Neutrophil (primary cell): ENCODE results near the gene ATP9A.

ENCODE experiments used
- H3K27ac ChIP-seq: fragments of 200-600 bp; sonication (generic); 2 replicates; pipeline ENCODE4 v1.5.1; 2016; ENCODE audit warnings: mild to moderate bottlenecking, moderate library complexity
- H3K27me3 ChIP-seq: fragments of 200-600 bp; sonication (generic); 2 replicates; pipeline ENCODE4 v1.6.0; 2016; ENCODE audit warnings: mild to moderate bottlenecking
- H3K36me3 ChIP-seq: fragments of 200-600 bp; sonication (generic); 2 replicates; pipeline ENCODE4 v1.5.1; 2017
- H3K4me1 ChIP-seq, 2 experiments: fragments of 200-600 bp in 1 of 2; sonication (generic) in 1 of 2; 1 replicate in 1 of 2; 2 replicates in 1 of 2; pipeline versions ENCODE4 v1.5.1 to v1.6.1; 2013 to 2016; ENCODE audit warnings: low read depth in 1 of 2, low read length in 1 of 2, mild to moderate bottlenecking in 1 of 2, moderate library complexity in 1 of 2; ENCODE audit not compliant: control insufficient read depth in 1 of 2, insufficient read depth in 1 of 2
- H3K4me3 ChIP-seq, 2 experiments: fragments of 200-600 bp in 1 of 2; sonication (generic) in 1 of 2; 1 replicate in 1 of 2; 2 replicates in 1 of 2; pipeline ENCODE4 v1.5.1; 2013 to 2016; ENCODE audit warnings: low read depth in 1 of 2, low read length in 1 of 2, mild to moderate bottlenecking in 1 of 2, moderate library complexity in 1 of 2
- H3K9me3 ChIP-seq: fragments of 200-600 bp; sonication (generic); 2 replicates; pipeline ENCODE4 v1.5.1; 2016
- TF ChIP-seq, protein P1 (sequence below): fragments of 200-600 bp; sonication (generic); IDR thresholded peaks from 2 replicates; pipeline ENCODE4 v1.5.1; 2016; ENCODE audit warnings: antibody characterized with exemption

The ATP9A gene

DNA sequence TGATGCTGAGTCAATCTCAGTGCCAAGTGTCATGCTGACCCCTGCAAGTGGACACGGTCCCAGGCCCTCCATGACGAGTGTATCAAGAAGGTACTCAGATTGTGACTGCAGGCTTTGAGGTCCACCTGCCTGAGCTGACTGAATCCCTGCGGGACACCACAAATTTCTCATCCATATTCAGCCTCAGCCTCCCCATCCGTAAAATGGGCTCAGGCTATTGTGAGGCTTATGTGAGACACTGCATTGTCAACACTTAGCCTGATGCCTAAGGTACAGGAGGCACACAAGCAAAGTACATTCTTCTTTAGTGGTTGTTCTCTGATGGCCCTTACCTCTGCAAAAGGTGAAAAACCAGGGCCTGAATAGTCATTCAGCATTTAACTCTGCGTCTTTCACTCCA is 155.3 kb downstream of the ATP9A start:
- no peaks in the 10 kb centered on the region for H3K27me3 ChIP-seq
- H3K4me3 ChIP-seq = no peak overlapping the region
- no peaks in the 10 kb centered on the region for H3K4me1 ChIP-seq
- H3K36me3 ChIP-seq = peaks cover 4% of the 10 kb centered on the region
- TF ChIP-seq, protein P1, sequence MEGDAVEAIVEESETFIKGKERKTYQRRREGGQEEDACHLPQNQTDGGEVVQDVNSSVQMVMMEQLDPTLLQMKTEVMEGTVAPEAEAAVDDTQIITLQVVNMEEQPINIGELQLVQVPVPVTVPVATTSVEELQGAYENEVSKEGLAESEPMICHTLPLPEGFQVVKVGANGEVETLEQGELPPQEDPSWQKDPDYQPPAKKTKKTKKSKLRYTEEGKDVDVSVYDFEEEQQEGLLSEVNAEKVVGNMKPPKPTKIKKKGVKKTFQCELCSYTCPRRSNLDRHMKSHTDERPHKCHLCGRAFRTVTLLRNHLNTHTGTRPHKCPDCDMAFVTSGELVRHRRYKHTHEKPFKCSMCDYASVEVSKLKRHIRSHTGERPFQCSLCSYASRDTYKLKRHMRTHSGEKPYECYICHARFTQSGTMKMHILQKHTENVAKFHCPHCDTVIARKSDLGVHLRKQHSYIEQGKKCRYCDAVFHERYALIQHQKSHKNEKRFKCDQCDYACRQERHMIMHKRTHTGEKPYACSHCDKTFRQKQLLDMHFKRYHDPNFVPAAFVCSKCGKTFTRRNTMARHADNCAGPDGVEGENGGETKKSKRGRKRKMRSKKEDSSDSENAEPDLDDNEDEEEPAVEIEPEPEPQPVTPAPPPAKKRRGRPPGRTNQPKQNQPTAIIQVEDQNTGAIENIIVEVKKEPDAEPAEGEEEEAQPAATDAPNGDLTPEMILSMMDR = no peak
- no peak overlapping the region for H3K27ac ChIP-seq
- H3K9me3 ChIP-seq = no peaks in the 10 kb centered on the region

DNA sequence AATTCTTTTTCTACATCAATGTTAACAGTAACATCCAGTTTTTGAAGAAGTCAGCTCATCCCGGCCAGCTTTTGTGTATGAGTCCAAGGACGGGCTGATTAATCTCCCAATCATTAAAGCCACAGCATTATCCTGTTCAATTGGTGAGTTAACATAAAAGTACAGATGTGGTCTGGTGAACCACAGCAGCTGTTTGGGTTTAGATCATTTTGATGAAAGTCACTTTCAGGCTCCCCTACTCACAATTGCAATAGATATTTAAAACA is 156.6 kb downstream of the ATP9A start:
- H3K9me3 ChIP-seq = no peaks in the 10 kb centered on the region
- H3K4me3 ChIP-seq = no peak overlapping the region
- H3K27me3 ChIP-seq = no peaks in the 10 kb centered on the region
- no peak overlapping the region for H3K27ac ChIP-seq
- H3K36me3 ChIP-seq = peaks cover 4% of the 10 kb centered on the region
- TF ChIP-seq, protein P1 = no peak
- no peaks in the 10 kb centered on the region for H3K4me1 ChIP-seq

DNA sequence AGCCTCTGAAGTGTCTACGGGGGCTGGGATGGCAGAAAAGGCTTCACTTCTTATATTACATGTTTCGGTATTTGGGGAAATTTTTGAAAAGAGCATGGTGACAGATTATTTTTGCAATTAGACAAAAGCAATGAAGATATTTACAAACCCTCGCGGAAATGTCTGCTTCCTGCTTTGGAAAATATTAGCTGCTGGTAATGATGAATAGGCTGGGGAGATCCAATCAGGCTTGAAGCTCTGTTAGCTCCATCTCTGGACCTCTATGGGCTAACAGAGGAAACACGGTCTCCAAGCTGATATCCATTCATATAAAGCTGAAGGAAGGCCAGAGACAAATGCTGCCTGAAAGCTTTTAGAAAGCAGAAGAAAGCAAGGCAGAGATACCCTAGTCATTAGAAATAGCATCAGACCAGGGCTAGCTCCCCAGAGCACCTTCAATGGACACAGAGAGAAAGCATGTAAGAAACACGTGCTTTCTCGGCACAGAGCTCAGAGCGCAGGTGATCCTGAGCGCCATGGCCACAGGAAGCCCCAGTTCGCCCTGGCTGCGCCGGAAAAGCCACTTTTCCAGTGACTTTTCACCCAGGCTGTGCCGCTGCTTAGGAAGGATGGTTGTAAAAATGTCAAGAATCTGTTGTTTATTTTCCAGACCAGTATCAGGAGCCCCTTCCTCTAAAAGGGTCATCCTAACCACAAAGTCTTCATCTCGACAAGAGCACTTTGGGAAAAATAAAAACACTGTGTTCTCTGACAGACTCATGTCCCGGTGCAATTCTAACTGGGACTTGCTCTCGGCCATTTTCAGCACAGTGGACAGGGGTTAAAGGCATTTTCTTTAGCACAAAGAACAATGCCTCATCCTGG is 157.2 kb downstream of the ATP9A start:
- H3K4me3 ChIP-seq = no peak overlapping the region
- H3K27ac ChIP-seq = no peak overlapping the region
- H3K36me3 ChIP-seq = peaks cover 4% of the 10 kb centered on the region
- no peaks in the 10 kb centered on the region for H3K27me3 ChIP-seq
- no peaks in the 10 kb centered on the region for H3K4me1 ChIP-seq
- TF ChIP-seq, protein P1 = no peak
- H3K9me3 ChIP-seq = no peaks in the 10 kb centered on the region

DNA sequence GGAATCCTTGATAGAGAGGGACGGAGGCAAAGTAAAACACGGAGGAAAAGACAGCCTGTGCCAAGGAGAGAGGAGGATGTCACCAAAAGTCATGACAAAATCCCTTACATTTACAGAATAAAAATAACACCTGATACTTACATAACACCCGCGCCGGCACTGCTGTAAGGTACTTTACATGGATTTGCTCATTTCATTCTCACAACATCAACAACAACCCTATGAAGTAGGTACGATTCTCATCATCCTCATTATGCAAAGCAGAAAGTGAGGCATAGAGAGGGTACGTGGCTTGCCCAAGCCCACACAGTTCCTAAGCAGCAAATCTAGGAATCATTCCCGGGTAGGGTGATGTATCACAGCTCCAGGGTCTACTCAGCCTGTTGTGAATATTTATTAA is 158.1 kb downstream of the ATP9A start:
- Histone ChIP-seq H3K27ac (no peak overlapping the region), H3K27me3 (no peaks in the 10 kb centered on the region), H3K9me3 (no peaks in the 10 kb centered on the region), H3K36me3 (peaks cover 4% of the 10 kb centered on the region), H3K4me3 (no peak overlapping the region), H3K4me1 (no peaks in the 10 kb centered on the region)
- TF ChIP-seq, protein P1 = no peak

DNA sequence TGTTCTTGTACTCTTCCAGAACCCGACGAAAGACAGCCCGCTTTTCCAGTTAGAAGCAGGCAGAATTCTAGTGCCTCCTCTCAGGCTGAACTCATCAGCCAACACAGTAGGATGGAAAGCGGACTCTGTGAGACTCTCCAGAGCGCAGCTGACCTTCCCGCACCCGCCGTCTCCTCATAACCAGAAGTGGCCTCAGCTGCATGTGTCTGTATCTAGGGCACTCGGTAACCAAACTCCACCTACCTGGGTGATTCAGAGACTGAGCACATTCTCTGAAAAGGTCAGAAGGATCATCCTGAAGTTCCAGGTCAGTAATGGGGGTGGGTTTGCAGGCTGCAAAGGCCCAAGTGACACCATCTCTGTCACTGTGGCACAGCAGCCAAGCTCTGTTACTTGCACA is 158.9 kb downstream of the ATP9A start:
- H3K9me3 ChIP-seq = no peaks in the 10 kb centered on the region
- H3K27ac ChIP-seq = no peak overlapping the region
- H3K4me1 ChIP-seq = no peaks in the 10 kb centered on the region
- TF ChIP-seq, protein P1 = no peak
- H3K27me3 ChIP-seq = no peaks in the 10 kb centered on the region
- H3K36me3 ChIP-seq = peaks cover 4% of the 10 kb centered on the region
- no peak overlapping the region for H3K4me3 ChIP-seq
